OCI-M2 (cell line): ENCODE measurements around the gene SPPL3.
"Not testable (repeated sequence)": the region's sequence is repeated elsewhere in the genome, so short reads cannot be mapped to it uniquely, and the experiment has no call there.

Source experiments
- DNase-seq: peaks from one replicate; lab custom pipeline; 2025; ENCODE audit not compliant: unreplicated experiment; lab: John Stamatoyannopoulos, UW

SPPL3 gene

GRCh38 chr12:120754792-120755191 lies 149.4 kb downstream of the SPPL3 start:
- no peak for DNase-seq

GRCh38 chr12:120751389-120751788 lies 152.8 kb downstream of the SPPL3 start:
- no peak for DNase-seq

GRCh38 chr12:120750806-120751205 lies 153.4 kb downstream of the SPPL3 start:
- DNase-seq, result no peak

GRCh38 chr12:120749256-120749655 lies 154.9 kb downstream of the SPPL3 start:
- DNase-seq, result no peak

GRCh38 chr12:120748242-120748641 lies 155.9 kb downstream of the SPPL3 start:
- no peak for DNase-seq

GRCh38 chr12:120744922-120745493 lies 159.2 kb downstream of the SPPL3 start:
- DNase-seq, result no peak

GRCh38 chr12:120741476-120742421 lies 162.4 kb downstream of the SPPL3 start:
- no peak for DNase-seq

- DNase-seq, result no peak
Observed at GRCh38 chr12:120740871-120741270, 163.3 kb downstream of the SPPL3 start.

GRCh38 chr12:120739821-120740613 lies 164.1 kb downstream of the SPPL3 start:
- DNase-seq, result no peak

GRCh38 chr12:120739031-120739762 lies 165.0 kb downstream of the SPPL3 start:
- DNase-seq, result no peak

GRCh38 chr12:120738252-120739030 lies 165.7 kb downstream of the SPPL3 start:
- DNase-seq, result no peak

GRCh38 chr12:120737557-120738251 lies 166.5 kb downstream of the SPPL3 start:
- no peak for DNase-seq

GRCh38 chr12:120736404-120737331 lies 167.5 kb downstream of the SPPL3 start:
- DNase-seq, result no peak

- DNase-seq, result no peak
Observed at GRCh38 chr12:120735181-120735580, 169.0 kb downstream of the SPPL3 start.

GRCh38 chr12:120734210-120734609 lies 169.9 kb downstream of the SPPL3 start:
- no peak for DNase-seq

GRCh38 chr12:120733574-120733973 lies 170.6 kb downstream of the SPPL3 start:
- no peak for DNase-seq

GRCh38 chr12:120732198-120732597 lies 172.0 kb downstream of the SPPL3 start:
- not testable (repeated sequence) for DNase-seq

- DNase-seq, result no peak
Observed at GRCh38 chr12:120726961-120727360, 177.2 kb downstream of the SPPL3 start.

GRCh38 chr12:120726510-120726793 lies 177.7 kb downstream of the SPPL3 start:
- no peak for DNase-seq
